H1 (cell line): Measurements from ENCODE around the gene CHD9.

ENCODE experiments used
- CBX8 ChIP-seq: fragments of 300-800, 300-1000 bp; sonication (generic); IDR thresholded peaks from 2 replicates; pipeline ENCODE4 v1.7.1; 2016; ENCODE audit warnings: low read depth, low read length, borderline replicate concordance
- EP300 ChIP-seq, 2 experiments: IDR thresholded peaks; 1 replicate in 1 of 2; 2 replicates in 1 of 2; pipeline ENCODE4 v1.6.1; 2011 to 2012; ENCODE audit warnings: low read depth in 2 of 2, low read length in 2 of 2, mild to moderate bottlenecking in 2 of 2, borderline replicate concordance in 1 of 2, inconsistent platforms in 1 of 2, moderate library complexity in 1 of 2
- EZH2 ChIP-seq: fragments of 200-600 bp; sonication (generic); IDR thresholded peaks from 2 replicates; pipeline ENCODE4 v1.7.1; 2012; ENCODE audit warnings: low read depth, mild to moderate bottlenecking, moderate library complexity, low read length, inconsistent platforms; ENCODE audit not compliant: severe bottlenecking
- GABPA ChIP-seq: IDR thresholded peaks from 2 replicates; pipeline ENCODE4 v1.6.1; 2011; ENCODE audit warnings: mild to moderate bottlenecking, low read length, moderate library complexity, borderline replicate concordance; ENCODE audit not compliant: insufficient read depth
- PHF8 ChIP-seq: fragments of 200-600 bp; sonication (generic); conservative IDR thresholded peaks from 2 replicates; pipeline ENCODE4 v1.7.1; 2012; ENCODE audit warnings: low read depth, mild to moderate bottlenecking, inconsistent platforms, low read length, moderate library complexity
- POLR2A ChIP-seq, 2 experiments: IDR thresholded peaks; 1 replicate in 1 of 2; 2 replicates in 1 of 2; pipeline ENCODE4 v1.6.1; 2011; ENCODE audit warnings: low read depth in 2 of 2, low read length in 2 of 2, mild to moderate bottlenecking in 2 of 2; ENCODE audit errors: control extremely low read depth in 1 of 2
- POLR2AphosphoS5 ChIP-seq: IDR thresholded peaks from 2 replicates; pipeline ENCODE4 v1.6.1; 2011; ENCODE audit warnings: low read depth, low read length
- RAD21 ChIP-seq, 2 experiments: IDR thresholded peaks in 1 of 2; conservative IDR thresholded peaks in 1 of 2; 2 replicates each; pipeline ENCODE4 v1.6.1; 2011; ENCODE audit warnings: low read depth in 2 of 2, low read length in 2 of 2, improper control_type of control experiment in 1 of 2, inconsistent platforms in 1 of 2, mild to moderate bottlenecking in 1 of 2, moderate library complexity in 1 of 2
- RXRA ChIP-seq: IDR thresholded peaks from 2 replicates; pipeline ENCODE4 v1.6.1; 2011; ENCODE audit warnings: low read depth, mild to moderate bottlenecking, low read length, moderate library complexity; ENCODE audit not compliant: insufficient read depth
- TCF12 ChIP-seq: IDR thresholded peaks from 2 replicates; pipeline ENCODE4 v1.6.1; 2011; ENCODE audit warnings: low read depth, mild to moderate bottlenecking, low read length
- ZNF274 ChIP-seq: IDR thresholded peaks from 2 replicates; pipeline ENCODE4 v1.7.0; 2012; ENCODE audit warnings: low read length, borderline replicate concordance; ENCODE audit errors: extremely low read depth
- TF ChIP-seq, protein P1 (sequence below): IDR thresholded peaks from 2 replicates; pipeline ENCODE4 v1.6.1; 2011; ENCODE audit warnings: low read length, improper control_type of control experiment
- TF ChIP-seq, protein P2 (sequence below), 3 experiments: IDR thresholded peaks; 1 replicate in 2 of 3; 2 replicates in 1 of 3; pipeline versions ENCODE4 v1.5.1 to v1.6.1; 2011; ENCODE audit warnings: low read length in 3 of 3, mild to moderate bottlenecking in 3 of 3, inconsistent platforms in 2 of 3, low read depth in 1 of 3, moderate library complexity in 1 of 3; ENCODE audit not compliant: insufficient read depth in 1 of 3; ENCODE audit errors: control extremely low read depth in 1 of 3

DNA sequence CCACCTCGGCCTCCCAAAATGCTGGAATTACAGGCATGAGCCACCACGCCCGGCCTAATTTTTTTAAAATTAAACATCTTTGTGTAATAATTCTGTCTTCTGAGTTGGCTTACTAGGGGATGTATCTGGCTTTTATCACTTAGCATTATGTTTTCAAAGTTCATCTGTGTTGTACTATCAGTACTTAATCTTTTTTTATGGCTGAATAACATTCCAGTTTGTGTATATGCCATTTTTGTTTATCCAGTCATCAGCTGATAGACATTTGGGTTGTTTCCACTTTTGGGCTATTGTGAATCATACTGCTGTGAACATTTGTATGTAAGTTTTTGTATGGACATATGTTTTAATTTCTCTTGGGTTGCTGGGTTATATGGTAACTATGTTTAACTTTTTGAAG, 69.0 kb downstream of the CHD9 start:
- TF ChIP-seq POLR2AphosphoS5 = no peak
- TF ChIP-seq POLR2A (IDR thresholded peaks at IDR 0.05; ENCODE audit: control extremely low read depth in 1 of 2, low read depth in 2 of 2, low read length in 2 of 2) = no peak
- TF ChIP-seq, protein P1, sequence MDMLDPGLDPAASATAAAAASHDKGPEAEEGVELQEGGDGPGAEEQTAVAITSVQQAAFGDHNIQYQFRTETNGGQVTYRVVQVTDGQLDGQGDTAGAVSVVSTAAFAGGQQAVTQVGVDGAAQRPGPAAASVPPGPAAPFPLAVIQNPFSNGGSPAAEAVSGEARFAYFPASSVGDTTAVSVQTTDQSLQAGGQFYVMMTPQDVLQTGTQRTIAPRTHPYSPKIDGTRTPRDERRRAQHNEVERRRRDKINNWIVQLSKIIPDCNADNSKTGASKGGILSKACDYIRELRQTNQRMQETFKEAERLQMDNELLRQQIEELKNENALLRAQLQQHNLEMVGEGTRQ = no peak
- no peak for TF ChIP-seq EP300 (IDR thresholded peaks at IDR 0.05; ENCODE audit: borderline replicate concordance in 1 of 2, low read depth in 2 of 2, low read length in 2 of 2)
- TF ChIP-seq GABPA = no peak
- TF ChIP-seq, protein P2, sequence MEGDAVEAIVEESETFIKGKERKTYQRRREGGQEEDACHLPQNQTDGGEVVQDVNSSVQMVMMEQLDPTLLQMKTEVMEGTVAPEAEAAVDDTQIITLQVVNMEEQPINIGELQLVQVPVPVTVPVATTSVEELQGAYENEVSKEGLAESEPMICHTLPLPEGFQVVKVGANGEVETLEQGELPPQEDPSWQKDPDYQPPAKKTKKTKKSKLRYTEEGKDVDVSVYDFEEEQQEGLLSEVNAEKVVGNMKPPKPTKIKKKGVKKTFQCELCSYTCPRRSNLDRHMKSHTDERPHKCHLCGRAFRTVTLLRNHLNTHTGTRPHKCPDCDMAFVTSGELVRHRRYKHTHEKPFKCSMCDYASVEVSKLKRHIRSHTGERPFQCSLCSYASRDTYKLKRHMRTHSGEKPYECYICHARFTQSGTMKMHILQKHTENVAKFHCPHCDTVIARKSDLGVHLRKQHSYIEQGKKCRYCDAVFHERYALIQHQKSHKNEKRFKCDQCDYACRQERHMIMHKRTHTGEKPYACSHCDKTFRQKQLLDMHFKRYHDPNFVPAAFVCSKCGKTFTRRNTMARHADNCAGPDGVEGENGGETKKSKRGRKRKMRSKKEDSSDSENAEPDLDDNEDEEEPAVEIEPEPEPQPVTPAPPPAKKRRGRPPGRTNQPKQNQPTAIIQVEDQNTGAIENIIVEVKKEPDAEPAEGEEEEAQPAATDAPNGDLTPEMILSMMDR (IDR thresholded peaks at IDR 0.05; ENCODE audit: control extremely low read depth in 1 of 3, insufficient read depth in 1 of 3, low read depth in 1 of 3, low read length in 3 of 3) = no peak
- TF ChIP-seq ZNF274 = no peak
- no peak for TF ChIP-seq RAD21 (IDR thresholded peaks at IDR 0.05 in 1 of 2, conservative IDR thresholded peaks at IDR 0.05 in 1 of 2; ENCODE audit: low read depth in 2 of 2, low read length in 2 of 2)
- TF ChIP-seq RXRA = no peak
- no peak for TF ChIP-seq CBX8
- TF ChIP-seq EZH2 = no peak
- no peak for TF ChIP-seq TCF12
- TF ChIP-seq PHF8 = no peak
